ENCODE results near the gene RAB4B. TPM values are rescaled to one million over a fixed set of nuclear protein-coding genes. Genes with fewer than 3 reads are reported as not detected.
"Not testable (repeated sequence)": the region's sequence is repeated elsewhere in the genome, so short reads cannot be mapped to it uniquely, and the experiment has no call there.

The RAB4B gene
- total RNA-seq, 1 donor from 2014 or later: 12.9 TPM

- Histone ChIP-seq H3K4me1 (peaks cover 4% of the 10 kb centered on the region), H3K4me3 (no peak overlapping the region), H3K9me3 (ENCODE audit: low read depth) (no peaks in the 10 kb centered on the region), H3F3A (ENCODE audit: low read depth) (peaks cover 26% of the 10 kb centered on the region), H3K27ac (no peak overlapping the region), H3K27me3 (no peaks in the 10 kb centered on the region), H3K4me2 (no peak overlapping the region), H2AFZ (replicated peaks) (no peak overlapping the region), H3K79me2 (ENCODE audit: low read depth) (no peaks in the 10 kb centered on the region), H3K9ac (no peak overlapping the region), H3K36me3 (no peaks in the 10 kb centered on the region), H4K20me1 (ENCODE audit: low read depth) (no peaks in the 10 kb centered on the region)
- Mint-ChIP-seq H3K9me3 (no peaks in the 10 kb centered on the region), H3K4me1 (peaks cover 16% of the 10 kb centered on the region), H3K27ac (no peak overlapping the region), H3K27me3 (ENCODE audit: insufficient read depth, low read depth) (peaks cover 5% of the 10 kb centered on the region), H3K4me3 (peak overlapping the region; percentile 14), H3K36me3 (no peaks in the 10 kb centered on the region)
- TF ChIP-seq EZH2phosphoT487 (IDR thresholded peaks at IDR 0.05) (no peak), CTCF (IDR thresholded peaks at IDR 0.05) (no peak), EZH2 (IDR thresholded peaks at IDR 0.05) (no peak)
- no peak for DNase-seq (ENCODE audit: low spot score)
Observed at GRCh38 chr19:40781140-40781539, 3.1 kb downstream of the RAB4B start.

GRCh38 chr19:40783711-40784110, 5.7 kb downstream of the RAB4B start:
- Histone ChIP-seq H3K27ac (no peak overlapping the region), H3K36me3 (no peaks in the 10 kb centered on the region), H3K27me3 (no peaks in the 10 kb centered on the region), H4K20me1 (ENCODE audit: low read depth) (no peaks in the 10 kb centered on the region), H3K4me1 (no peaks in the 10 kb centered on the region), H3K4me3 (no peak overlapping the region), H3F3A (ENCODE audit: low read depth) (peaks cover 6% of the 10 kb centered on the region), H2AFZ (replicated peaks) (no peak overlapping the region), H3K4me2 (no peak overlapping the region), H3K9me3 (ENCODE audit: low read depth) (no peaks in the 10 kb centered on the region), H3K9ac (no peak overlapping the region), H3K79me2 (ENCODE audit: low read depth) (no peaks in the 10 kb centered on the region)
- Mint-ChIP-seq H3K27ac (no peak overlapping the region), H3K4me3 (no peak overlapping the region), H3K27me3 (ENCODE audit: insufficient read depth, low read depth) (peaks cover 5% of the 10 kb centered on the region), H3K36me3 (no peaks in the 10 kb centered on the region), H3K4me1 (peaks cover 15% of the 10 kb centered on the region), H3K9me3 (no peaks in the 10 kb centered on the region)
- no peak for TF ChIP-seq EZH2 (IDR thresholded peaks at IDR 0.05)
- no peak for TF ChIP-seq EZH2phosphoT487 (IDR thresholded peaks at IDR 0.05)
- TF ChIP-seq CTCF (IDR thresholded peaks at IDR 0.05): no peak
- no peak for DNase-seq (ENCODE audit: low spot score)

DNA sequence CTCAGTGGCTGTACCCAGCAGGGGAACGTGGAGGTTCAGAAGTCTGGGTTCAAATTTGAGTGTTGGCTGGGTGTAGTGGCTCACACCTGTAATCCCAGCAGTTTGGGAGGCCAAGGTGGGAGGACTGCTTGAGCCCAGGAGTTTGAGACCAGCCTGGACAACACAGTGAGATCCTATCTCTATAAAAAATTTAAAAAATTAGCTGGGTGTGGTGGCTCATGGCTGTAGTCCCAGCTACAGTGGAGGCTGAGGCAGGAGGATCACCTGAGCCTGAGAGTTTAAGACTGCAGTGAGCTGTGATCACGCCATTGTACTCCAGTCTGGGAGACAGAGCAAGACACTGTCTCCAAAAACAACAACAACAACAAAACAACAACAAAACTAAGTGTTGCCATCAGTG, 6.1 kb downstream of the RAB4B start:
- not testable (repeated sequence) for H3K4me2 ChIP-seq; H3K27me3 ChIP-seq; H3K27me3 Mint-ChIP-seq (ENCODE audit: insufficient read depth, low read depth); H3K36me3 ChIP-seq; H3F3A ChIP-seq (ENCODE audit: low read depth); H3K27ac ChIP-seq; H3K4me3 ChIP-seq; H3K27ac Mint-ChIP-seq; H3K4me3 Mint-ChIP-seq; H3K4me1 ChIP-seq; H3K36me3 Mint-ChIP-seq; H3K9ac ChIP-seq; H4K20me1 ChIP-seq (ENCODE audit: low read depth); H3K9me3 Mint-ChIP-seq; H3K9me3 ChIP-seq (ENCODE audit: low read depth); H2AFZ ChIP-seq (replicated peaks); H3K79me2 ChIP-seq (ENCODE audit: low read depth); DNase-seq (ENCODE audit: low spot score)
- H3K4me1 Mint-ChIP-seq: peaks cover 12% of the 10 kb centered on the region

- H3K27ac ChIP-seq: no peak overlapping the region
- no peak for DNase-seq (ENCODE audit: low spot score)
- H3K4me1 ChIP-seq: no peaks in the 10 kb centered on the region
- Mint-ChIP-seq H3K4me1 (peaks cover 16% of the 10 kb centered on the region), H3K4me3 (peak overlapping the region; percentile 46), H3K9me3 (no peaks in the 10 kb centered on the region), H3K36me3 (peaks cover 4% of the 10 kb centered on the region), H3K27me3 (ENCODE audit: insufficient read depth, low read depth) (peaks cover 8% of the 10 kb centered on the region), H3K27ac (no peak overlapping the region)
- H3K9me3 ChIP-seq (ENCODE audit: low read depth): no peaks in the 10 kb centered on the region
- H3K4me2 ChIP-seq: no peak overlapping the region
- no peaks in the 10 kb centered on the region for H3K79me2 ChIP-seq (ENCODE audit: low read depth)
- no peaks in the 10 kb centered on the region for H3K27me3 ChIP-seq
- H3F3A ChIP-seq (ENCODE audit: low read depth): no peaks in the 10 kb centered on the region
- no peaks in the 10 kb centered on the region for H3K36me3 ChIP-seq
- H4K20me1 ChIP-seq (ENCODE audit: low read depth): no peaks in the 10 kb centered on the region
- H3K9ac ChIP-seq: no peak overlapping the region
- H2AFZ ChIP-seq (replicated peaks): no peak overlapping the region
- TF ChIP-seq CTCF (IDR thresholded peaks at IDR 0.05) (no peak), EZH2 (IDR thresholded peaks at IDR 0.05) (no peak), EZH2phosphoT487 (IDR thresholded peaks at IDR 0.05) (no peak)
- no peak overlapping the region for H3K4me3 ChIP-seq
Observed at GRCh38 chr19:40785526-40785925, 7.5 kb downstream of the RAB4B start.

Data from neural progenitor cell (in vitro differentiated cells).